ENCODE data around the gene CLCN1.

CLCN1 gene

GRCh38 chr7:143316492-143316891 is 581 bp downstream of the CLCN1 start:
- DNase-seq (ENCODE audit: low read depth), result no peak
- H3K4me3 ChIP-seq (ENCODE audit: control insufficient read depth, low read depth, low read length), result no peak overlapping the region
- TF ChIP-seq, protein P1, sequence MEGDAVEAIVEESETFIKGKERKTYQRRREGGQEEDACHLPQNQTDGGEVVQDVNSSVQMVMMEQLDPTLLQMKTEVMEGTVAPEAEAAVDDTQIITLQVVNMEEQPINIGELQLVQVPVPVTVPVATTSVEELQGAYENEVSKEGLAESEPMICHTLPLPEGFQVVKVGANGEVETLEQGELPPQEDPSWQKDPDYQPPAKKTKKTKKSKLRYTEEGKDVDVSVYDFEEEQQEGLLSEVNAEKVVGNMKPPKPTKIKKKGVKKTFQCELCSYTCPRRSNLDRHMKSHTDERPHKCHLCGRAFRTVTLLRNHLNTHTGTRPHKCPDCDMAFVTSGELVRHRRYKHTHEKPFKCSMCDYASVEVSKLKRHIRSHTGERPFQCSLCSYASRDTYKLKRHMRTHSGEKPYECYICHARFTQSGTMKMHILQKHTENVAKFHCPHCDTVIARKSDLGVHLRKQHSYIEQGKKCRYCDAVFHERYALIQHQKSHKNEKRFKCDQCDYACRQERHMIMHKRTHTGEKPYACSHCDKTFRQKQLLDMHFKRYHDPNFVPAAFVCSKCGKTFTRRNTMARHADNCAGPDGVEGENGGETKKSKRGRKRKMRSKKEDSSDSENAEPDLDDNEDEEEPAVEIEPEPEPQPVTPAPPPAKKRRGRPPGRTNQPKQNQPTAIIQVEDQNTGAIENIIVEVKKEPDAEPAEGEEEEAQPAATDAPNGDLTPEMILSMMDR (IDR thresholded peaks at IDR 0.05; ENCODE audit: control insufficient read depth, insufficient read depth, low read depth, low read length, missing control alignments), result no peak

- TF ChIP-seq, protein P1 (IDR thresholded peaks at IDR 0.05; ENCODE audit: control insufficient read depth, insufficient read depth, low read depth, low read length, missing control alignments), result no peak
- no peak for DNase-seq (ENCODE audit: low read depth)
- H3K4me3 ChIP-seq (ENCODE audit: control insufficient read depth, low read depth, low read length), result no peak overlapping the region
These were observed 2.8 kb downstream of the CLCN1 start for GRCh38 chr7:143318661-143319060.

- DNase-seq (ENCODE audit: low read depth), result no peak
- TF ChIP-seq, protein P1 (IDR thresholded peaks at IDR 0.05; ENCODE audit: control insufficient read depth, insufficient read depth, low read depth, low read length, missing control alignments), result no peak
- H3K4me3 ChIP-seq (ENCODE audit: control insufficient read depth, low read depth, low read length), result no peak overlapping the region
These were observed 4.7 kb downstream of the CLCN1 start for GRCh38 chr7:143320620-143321019.

DNA sequence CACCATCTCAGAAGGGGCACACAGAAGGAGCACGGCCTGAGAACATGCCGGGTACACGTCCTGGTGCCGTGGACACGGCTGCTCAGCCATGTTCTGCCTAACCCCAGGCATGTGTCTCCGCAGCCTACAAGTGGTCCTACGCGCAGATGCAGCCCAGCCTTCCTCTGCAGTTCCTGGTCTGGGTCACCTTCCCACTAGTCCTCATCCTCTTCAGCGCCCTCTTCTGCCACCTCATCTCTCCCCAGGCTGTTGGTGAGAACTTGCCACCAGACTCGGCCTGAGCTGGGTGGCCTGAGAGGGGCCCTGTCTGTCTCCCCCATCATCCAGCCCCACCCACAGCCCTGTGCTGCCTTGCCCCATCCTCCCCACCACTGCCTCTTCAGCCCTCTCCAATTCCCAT is 5.3 kb downstream of the CLCN1 start:
- no peak overlapping the region for H3K4me3 ChIP-seq (ENCODE audit: control insufficient read depth, low read depth, low read length)
- TF ChIP-seq, protein P1 (IDR thresholded peaks at IDR 0.05; ENCODE audit: control insufficient read depth, insufficient read depth, low read depth, low read length, missing control alignments), result no peak
- DNase-seq (ENCODE audit: low read depth), result no peak

GRCh38 chr7:143321734-143322133 is 5.8 kb downstream of the CLCN1 start:
- TF ChIP-seq, protein P1 (IDR thresholded peaks at IDR 0.05; ENCODE audit: control insufficient read depth, insufficient read depth, low read depth, low read length, missing control alignments), result peak; percentile 21
- no peak overlapping the region for H3K4me3 ChIP-seq (ENCODE audit: control insufficient read depth, low read depth, low read length)
- DNase-seq (ENCODE audit: low read depth), result no peak

GRCh38 chr7:143322760-143323633 is 7.1 kb downstream of the CLCN1 start:
- TF ChIP-seq, protein P1 (IDR thresholded peaks at IDR 0.05; ENCODE audit: control insufficient read depth, insufficient read depth, low read depth, low read length, missing control alignments), result no peak
- H3K4me3 ChIP-seq (ENCODE audit: control insufficient read depth, low read depth, low read length), result no peak overlapping the region
- no peak for DNase-seq (ENCODE audit: low read depth)
